ENCODE measurements around the gene TACR1. TPM values are rescaled to one million over a fixed set of nuclear protein-coding genes. Genes with fewer than 3 reads are reported as not detected.

TACR1 gene
- total and polyA plus RNA-seq, 2 donors (not counting 1 experiment from before 2014, with no cell fraction given) = 0.01 to 0.05 TPM

DNA sequence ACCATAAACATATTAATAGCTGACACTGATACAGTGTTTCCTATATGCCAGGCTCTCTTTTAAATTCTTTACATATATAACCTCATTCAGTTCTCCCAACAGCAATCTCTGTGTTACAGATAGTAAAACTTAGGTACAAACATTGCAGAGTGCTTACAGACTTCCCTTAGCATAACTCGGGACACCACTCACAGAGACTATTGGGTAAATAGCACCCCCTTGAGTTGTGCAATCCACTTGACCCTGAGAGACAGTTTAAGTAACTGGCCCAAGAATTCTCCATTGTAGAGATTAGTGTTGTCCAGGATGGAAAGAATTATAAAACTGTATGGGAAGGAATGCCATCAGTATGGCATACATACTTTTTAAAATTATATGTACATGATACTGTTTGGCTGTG is 130.8 kb downstream of the TACR1 start:
- Histone ChIP-seq H3K4me1 (ENCODE audit: control insufficient read depth in 2 of 2, insufficient read depth in 2 of 2, low read length in 2 of 2) (no peaks in the 10 kb centered on the region), H3K79me2 (ENCODE audit: control insufficient read depth, insufficient read depth, low read length) (no peaks in the 10 kb centered on the region), H3K9ac (ENCODE audit: low read length) (no peak overlapping the region), H2AFZ (ENCODE audit: insufficient read depth, low read depth, low read length, poor library complexity, severe bottlenecking) (no peak overlapping the region), H4K20me1 (ENCODE audit: control insufficient read depth, insufficient read depth, low read length, poor library complexity, severe bottlenecking) (no peaks in the 10 kb centered on the region), H3K9me3 (ENCODE audit: control extremely low read depth in 1 of 3, control insufficient read depth in 2 of 3, insufficient read depth in 1 of 3, low read length in 2 of 3) (no peaks in the 10 kb centered on the region), H3K36me3 (replicated peaks in 1 of 2; ENCODE audit: control extremely low read depth in 1 of 2, control insufficient read depth in 1 of 2, extremely low read depth in 1 of 2, insufficient read depth in 2 of 2, low read length in 1 of 2) (no peaks in the 10 kb centered on the region), H3K27me3 (replicated peaks in 1 of 4; ENCODE audit: control extremely low read depth in 1 of 4, control insufficient read depth in 3 of 4, insufficient read depth in 4 of 4, low read length in 3 of 4) (no peaks in the 10 kb centered on the region), H3K4me2 (replicated peaks; ENCODE audit: low read depth, low read length, poor library complexity, severe bottlenecking) (no peak overlapping the region), H3K4me3 (ENCODE audit: control extremely low read depth in 1 of 5, extremely low read depth in 1 of 5, insufficient read depth in 1 of 5, low read depth in 2 of 5, low read length in 4 of 5) (no peak overlapping the region), H3K27ac (ENCODE audit: low read length in 2 of 2) (no peak overlapping the region)
- no peak overlapping the region for H3K4me3 Mint-ChIP-seq
- CTCF ChIA-PET = interaction anchor here (1.4 kb wide), 1 partner anchor 399 kb away, joined by 4 read pairs; no protein-coding TSS in a partner anchor
- intact Hi-C loops (cut with micrococcal nuclease) = no loop called here
- no peak overlapping the region for H3K27ac Mint-ChIP-seq
- POLR2A ChIA-PET = no interaction called here
- no peaks in the 10 kb centered on the region for H3K27me3 Mint-ChIP-seq
- TF ChIP-seq EZH2 (IDR thresholded peaks at IDR 0.05; ENCODE audit: borderline replicate concordance, insufficient read depth, low read depth, low read length, poor library complexity, severe bottlenecking) = no peak
- TF ChIP-seq, protein P1, sequence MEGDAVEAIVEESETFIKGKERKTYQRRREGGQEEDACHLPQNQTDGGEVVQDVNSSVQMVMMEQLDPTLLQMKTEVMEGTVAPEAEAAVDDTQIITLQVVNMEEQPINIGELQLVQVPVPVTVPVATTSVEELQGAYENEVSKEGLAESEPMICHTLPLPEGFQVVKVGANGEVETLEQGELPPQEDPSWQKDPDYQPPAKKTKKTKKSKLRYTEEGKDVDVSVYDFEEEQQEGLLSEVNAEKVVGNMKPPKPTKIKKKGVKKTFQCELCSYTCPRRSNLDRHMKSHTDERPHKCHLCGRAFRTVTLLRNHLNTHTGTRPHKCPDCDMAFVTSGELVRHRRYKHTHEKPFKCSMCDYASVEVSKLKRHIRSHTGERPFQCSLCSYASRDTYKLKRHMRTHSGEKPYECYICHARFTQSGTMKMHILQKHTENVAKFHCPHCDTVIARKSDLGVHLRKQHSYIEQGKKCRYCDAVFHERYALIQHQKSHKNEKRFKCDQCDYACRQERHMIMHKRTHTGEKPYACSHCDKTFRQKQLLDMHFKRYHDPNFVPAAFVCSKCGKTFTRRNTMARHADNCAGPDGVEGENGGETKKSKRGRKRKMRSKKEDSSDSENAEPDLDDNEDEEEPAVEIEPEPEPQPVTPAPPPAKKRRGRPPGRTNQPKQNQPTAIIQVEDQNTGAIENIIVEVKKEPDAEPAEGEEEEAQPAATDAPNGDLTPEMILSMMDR (IDR thresholded peaks at IDR 0.05) = no peak
- ATAC-seq (ENCODE audit: low read depth) (no peak), DNase-seq (no peak)
- WGBS (ENCODE audit: insufficient coverage) = no CpG with 5 or more reads among the region's 1 CpG
- H3K9me3 Mint-ChIP-seq (ENCODE audit: insufficient read depth) = no peaks in the 10 kb centered on the region
- H3K4me1 Mint-ChIP-seq = no peaks in the 10 kb centered on the region

DNA sequence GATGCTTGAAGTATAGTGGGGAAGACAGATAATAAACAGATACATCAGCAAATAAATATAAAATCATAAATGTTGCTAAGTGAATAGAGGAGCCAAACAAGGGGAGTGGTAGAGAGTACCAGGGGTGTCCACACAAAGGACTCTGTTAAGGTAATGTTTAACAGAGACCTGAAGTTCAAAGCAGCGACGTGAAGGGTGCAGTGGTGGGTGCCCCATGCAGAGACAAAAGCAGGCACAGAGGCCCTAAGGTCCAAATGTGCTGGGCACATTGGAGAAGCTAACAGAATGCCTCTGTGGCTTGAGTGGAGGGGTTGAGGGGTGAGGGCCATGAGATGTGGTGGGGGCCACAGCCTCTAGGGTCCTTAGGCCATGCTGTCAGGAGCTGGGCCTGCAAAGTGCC is 131.8 kb downstream of the TACR1 start:
- POLR2A ChIA-PET = no interaction called here
- Histone ChIP-seq H3K4me3 (ENCODE audit: control extremely low read depth in 1 of 5, extremely low read depth in 1 of 5, insufficient read depth in 1 of 5, low read depth in 2 of 5, low read length in 4 of 5) (no peak overlapping the region), H3K27me3 (replicated peaks in 1 of 4; ENCODE audit: control extremely low read depth in 1 of 4, control insufficient read depth in 3 of 4, insufficient read depth in 4 of 4, low read length in 3 of 4) (no peaks in the 10 kb centered on the region), H3K4me2 (replicated peaks; ENCODE audit: low read depth, low read length, poor library complexity, severe bottlenecking) (no peak overlapping the region), H2AFZ (ENCODE audit: insufficient read depth, low read depth, low read length, poor library complexity, severe bottlenecking) (no peak overlapping the region), H3K79me2 (ENCODE audit: control insufficient read depth, insufficient read depth, low read length) (no peaks in the 10 kb centered on the region), H3K36me3 (replicated peaks in 1 of 2; ENCODE audit: control extremely low read depth in 1 of 2, control insufficient read depth in 1 of 2, extremely low read depth in 1 of 2, insufficient read depth in 2 of 2, low read length in 1 of 2) (no peaks in the 10 kb centered on the region), H4K20me1 (ENCODE audit: control insufficient read depth, insufficient read depth, low read length, poor library complexity, severe bottlenecking) (no peaks in the 10 kb centered on the region), H3K27ac (ENCODE audit: low read length in 2 of 2) (no peak overlapping the region), H3K4me1 (ENCODE audit: control insufficient read depth in 2 of 2, insufficient read depth in 2 of 2, low read length in 2 of 2) (no peaks in the 10 kb centered on the region), H3K9me3 (ENCODE audit: control extremely low read depth in 1 of 3, control insufficient read depth in 2 of 3, insufficient read depth in 1 of 3, low read length in 2 of 3) (no peaks in the 10 kb centered on the region), H3K9ac (ENCODE audit: low read length) (no peak overlapping the region)
- ATAC-seq (ENCODE audit: low read depth) (no peak), DNase-seq (no peak)
- CTCF ChIA-PET = interaction anchor here (1.0 to 4.5 kb wide), 3 partner anchors 8 to 400 kb away, joined by 3 to 39 read pairs (median 4); no protein-coding TSS in a partner anchor
- no peak overlapping the region for H3K27ac Mint-ChIP-seq
- H3K4me3 Mint-ChIP-seq = no peak overlapping the region
- TF ChIP-seq, protein P1 (IDR thresholded peaks at IDR 0.05) = no peak
- no peak for TF ChIP-seq EZH2 (IDR thresholded peaks at IDR 0.05; ENCODE audit: borderline replicate concordance, insufficient read depth, low read depth, low read length, poor library complexity, severe bottlenecking)
- H3K27me3 Mint-ChIP-seq = no peaks in the 10 kb centered on the region
- 100% methylated on average over 2 of the region's 2 CpGs for WGBS (ENCODE audit: insufficient coverage)
- no peaks in the 10 kb centered on the region for H3K9me3 Mint-ChIP-seq (ENCODE audit: insufficient read depth)
- intact Hi-C loops (cut with micrococcal nuclease) = no loop called here
- no peaks in the 10 kb centered on the region for H3K4me1 Mint-ChIP-seq

Measured in B cell (primary cell).